ENCODE measurements around the gene SH3GLB2.
A peak's percentile ranks its signal among the peaks of the same experiment; 100 is the strongest.

The SH3GLB2 gene

GRCh38 chr9:128995791-128996190 is 32.3 kb downstream of the SH3GLB2 start:
- H3K4me3 ChIP-seq (ENCODE audit: low read length): no peak overlapping the region
- DNase-seq (ENCODE audit: low read depth): no peak
- TF ChIP-seq CTCF (conservative IDR thresholded peaks at IDR 0.05; ENCODE audit: low read length): no peak

- TF ChIP-seq CTCF (conservative IDR thresholded peaks at IDR 0.05; ENCODE audit: low read length): peak; percentile 30; the same call in 1 of the 2 replicates
- peak; percentile 11 for DNase-seq (ENCODE audit: low read depth)
- H3K4me3 ChIP-seq (ENCODE audit: low read length): no peak overlapping the region
Observed at GRCh38 chr9:128992995-128993394, 35.1 kb downstream of the SH3GLB2 start.

- peak; percentile 91 for DNase-seq (ENCODE audit: low read depth)
- peak; percentile 15; the same call in 1 of the 2 replicates for TF ChIP-seq CTCF (conservative IDR thresholded peaks at IDR 0.05; ENCODE audit: low read length)
- H3K4me3 ChIP-seq (ENCODE audit: low read length): peak overlapping the region; percentile 36
Observed at GRCh38 chr9:128987805-128988204, 40.3 kb downstream of the SH3GLB2 start.

GRCh38 chr9:128986671-128987070 is 41.5 kb downstream of the SH3GLB2 start:
- no peak for DNase-seq (ENCODE audit: low read depth)
- no peak for TF ChIP-seq CTCF (conservative IDR thresholded peaks at IDR 0.05; ENCODE audit: low read length)
- H3K4me3 ChIP-seq (ENCODE audit: low read length): no peak overlapping the region

- TF ChIP-seq CTCF (conservative IDR thresholded peaks at IDR 0.05; ENCODE audit: low read length): no peak
- DNase-seq (ENCODE audit: low read depth): no peak
- H3K4me3 ChIP-seq (ENCODE audit: low read length): no peak overlapping the region
Observed at GRCh38 chr9:128983536-128983935, 44.6 kb downstream of the SH3GLB2 start.

GRCh38 chr9:128979111-128979510 is 49.0 kb downstream of the SH3GLB2 start:
- DNase-seq (ENCODE audit: low read depth): peak; percentile 58
- no peak for TF ChIP-seq CTCF (conservative IDR thresholded peaks at IDR 0.05; ENCODE audit: low read length)
- no peak overlapping the region for H3K4me3 ChIP-seq (ENCODE audit: low read length)

- no peak for TF ChIP-seq CTCF (conservative IDR thresholded peaks at IDR 0.05; ENCODE audit: low read length)
- H3K4me3 ChIP-seq (ENCODE audit: low read length): no peak overlapping the region
- peak; percentile 50 for DNase-seq (ENCODE audit: low read depth)
Observed at GRCh38 chr9:128972956-128973355, 55.2 kb downstream of the SH3GLB2 start.

Data from AG10803 (cell line).